Hypothalamus (tissue), 51 donors: ENCODE data around the gene TDRKH.
"Not testable (repeated sequence)": the region's sequence is repeated elsewhere in the genome, so short reads cannot be mapped to it uniquely, and the experiment has no call there.

Experiments used
- DNase-seq, 51 donors: peaks; one replicate each; lab custom pipeline; 2025; lab: John Stamatoyannopoulos, UW

TDRKH gene

DNA sequence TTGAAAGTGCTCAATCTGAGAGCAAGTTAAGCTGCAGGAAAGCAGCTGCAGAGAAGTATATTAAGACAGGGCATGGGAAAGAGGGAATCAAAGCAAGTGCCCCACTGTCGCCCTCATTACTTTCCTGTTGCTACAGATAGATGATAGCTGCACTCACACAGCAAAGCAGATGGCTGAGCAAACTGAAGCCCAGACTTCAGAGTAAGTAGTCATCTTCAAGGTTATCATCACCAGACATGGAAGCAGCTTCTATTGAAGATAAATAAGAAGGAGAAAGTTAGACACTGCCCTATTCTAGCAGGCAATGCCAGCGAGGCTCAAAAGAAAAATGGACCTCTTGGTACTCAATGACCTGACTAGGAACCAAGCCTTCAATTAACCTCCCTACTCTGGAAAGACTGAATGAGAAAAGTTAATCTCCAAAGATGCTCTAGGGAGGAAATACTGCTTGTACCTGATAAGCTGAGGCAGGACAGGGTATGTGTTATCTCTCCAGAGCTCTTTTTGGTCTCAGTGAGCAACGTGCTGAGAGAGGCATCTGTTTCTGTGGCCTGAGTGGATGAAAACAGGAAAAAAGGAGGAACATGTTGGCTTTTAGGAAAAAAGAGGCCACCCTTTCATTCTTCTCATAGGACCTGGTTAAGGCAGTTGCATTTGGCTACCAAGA is 15.9 kb downstream of the TDRKH start:
- no peak for DNase-seq

DNA sequence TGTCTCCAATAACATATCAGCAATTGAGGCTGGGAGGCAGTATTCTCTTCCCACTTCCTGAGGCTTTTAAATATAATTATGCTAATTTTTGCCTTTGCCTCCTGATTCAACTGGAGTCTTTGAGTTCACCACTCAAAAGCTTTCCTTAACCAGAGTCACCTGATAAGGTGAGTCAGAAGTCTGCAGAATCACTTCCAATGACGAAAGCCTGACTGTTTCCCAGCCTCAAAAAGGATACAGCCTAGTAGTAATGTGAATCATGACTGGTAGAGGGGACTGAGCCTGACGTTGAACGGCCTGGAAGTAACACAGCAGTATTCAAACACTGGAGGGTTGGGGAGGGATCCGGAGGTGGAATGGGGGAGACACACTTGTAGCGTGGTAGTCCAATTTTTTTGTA is 16.6 kb downstream of the TDRKH start:
- peak in 3 of 51 donors; percentile 10 to 56 (median 14) for DNase-seq

DNA sequence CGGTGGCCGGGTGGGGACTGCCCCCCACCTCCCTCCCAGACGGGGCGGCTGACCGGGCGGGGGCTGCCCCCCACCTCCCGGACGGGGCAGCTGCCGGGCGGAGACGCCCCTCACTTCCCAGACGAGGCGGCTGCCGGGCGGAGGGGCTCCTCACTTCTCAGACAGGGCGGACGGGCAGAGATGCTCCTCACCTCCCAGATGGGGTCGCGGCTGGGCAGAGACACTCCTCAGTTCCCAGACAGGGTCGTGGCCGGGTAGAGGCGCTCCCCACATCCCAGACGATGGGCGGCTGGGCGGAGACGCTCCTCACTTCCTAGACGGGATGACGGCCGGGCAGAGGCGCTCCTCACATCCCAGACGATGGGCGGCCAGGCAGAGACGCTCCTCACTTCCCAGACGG is 21.0 kb downstream of the TDRKH start:
- DNase-seq: not testable (repeated sequence)

DNA sequence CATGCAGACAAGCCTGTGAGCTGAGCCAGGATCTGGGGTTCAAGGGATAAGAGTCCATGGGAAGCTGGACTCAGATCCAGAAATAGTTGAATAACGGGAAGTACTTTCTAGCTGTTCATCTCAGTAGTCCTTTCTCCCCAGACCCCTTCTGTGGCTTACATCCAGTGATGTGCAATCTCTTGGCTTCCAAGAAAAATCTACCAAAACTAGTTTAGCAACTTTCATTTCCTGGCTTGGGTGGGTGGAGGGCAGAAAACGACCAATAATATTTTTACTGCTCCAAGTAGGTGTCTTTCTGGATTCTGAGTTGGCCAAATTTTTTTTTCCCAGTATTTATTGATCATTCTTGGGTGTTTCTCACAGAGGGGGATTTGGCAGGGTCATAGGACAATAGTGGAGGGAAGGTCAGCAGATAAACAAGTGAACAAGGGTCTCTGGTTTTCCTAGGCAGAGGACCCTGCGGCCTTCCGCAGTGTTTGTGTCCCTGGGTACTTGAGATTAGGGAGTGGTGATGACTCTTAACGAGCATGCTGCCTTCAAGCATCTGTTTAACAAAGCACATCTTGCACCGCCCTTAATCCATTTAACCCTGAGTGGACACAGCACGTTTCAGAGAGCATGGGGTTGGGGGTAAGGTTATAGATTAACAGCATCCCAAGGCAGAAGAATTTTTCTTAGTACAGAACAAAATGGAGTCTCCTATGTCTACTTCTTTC is 21.8 kb downstream of the TDRKH start:
- not testable (repeated sequence) for DNase-seq

DNA sequence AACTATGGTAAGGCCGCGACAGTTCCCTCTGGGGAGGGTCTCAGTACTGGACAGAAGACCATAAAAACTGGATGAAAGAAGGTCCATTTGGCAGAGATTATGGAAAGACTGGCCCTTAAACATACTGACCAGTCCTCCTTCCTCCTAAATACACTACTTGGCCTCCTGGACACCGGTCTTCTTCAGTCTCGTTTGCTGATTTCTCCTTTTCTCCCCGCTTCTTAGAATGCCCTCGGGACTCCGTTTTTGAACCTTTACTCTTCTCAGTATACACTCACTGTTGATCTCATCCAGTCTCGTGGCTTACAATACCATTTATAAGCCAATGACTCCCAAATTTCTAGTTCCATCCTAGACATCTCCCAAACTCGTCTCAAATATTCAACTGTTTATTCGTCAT is 26.3 kb downstream of the TDRKH start:
- peak in 1 of 51 donors; percentile 47 for DNase-seq

DNA sequence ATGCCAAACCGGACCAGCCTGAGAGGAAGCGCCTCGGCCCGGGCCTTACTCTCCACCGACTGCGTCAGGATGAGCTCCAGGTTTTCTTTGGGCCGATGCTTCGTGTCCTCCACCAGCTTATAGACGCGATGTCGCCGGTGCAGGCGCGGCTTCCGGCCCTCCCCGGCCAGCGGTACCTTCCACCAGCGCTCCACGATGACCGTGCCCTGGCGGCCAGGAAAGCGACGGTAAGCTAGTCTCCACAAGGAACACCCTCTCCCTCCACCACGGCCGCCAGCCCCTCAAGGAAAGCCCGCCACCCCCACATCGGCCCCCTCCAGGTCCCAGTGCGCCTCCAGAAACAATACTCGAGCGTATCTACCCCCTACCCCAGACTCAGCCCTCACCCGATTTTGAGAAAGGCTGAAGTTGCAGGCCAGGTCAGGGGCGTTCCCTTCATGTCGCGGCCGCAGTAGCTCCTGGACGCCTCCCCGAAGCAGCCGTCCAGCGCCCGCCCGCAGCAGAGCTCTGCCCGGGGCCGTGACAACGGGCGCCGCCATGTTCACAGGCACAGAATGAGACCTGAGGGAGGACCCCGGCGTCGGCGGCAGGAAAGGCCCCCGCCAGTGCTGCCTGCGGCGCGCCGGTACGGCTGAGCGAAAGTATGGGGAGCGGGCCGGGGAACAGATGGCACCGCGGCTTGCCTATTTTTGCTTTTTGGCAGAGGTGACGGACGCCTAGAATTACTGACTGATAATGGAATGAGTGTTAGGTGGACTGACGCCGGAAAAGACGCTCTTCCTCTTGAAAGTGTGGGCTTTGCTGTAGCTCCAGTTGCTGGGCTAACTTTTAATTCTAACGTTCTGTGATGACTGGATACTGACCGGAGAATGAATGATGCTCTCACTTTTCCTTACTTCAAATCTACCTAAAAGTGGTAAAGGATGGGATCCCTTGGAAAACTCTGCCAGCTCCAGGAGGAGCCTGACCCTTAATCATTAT is 27.1 kb downstream of the TDRKH start, which contains the start of gene MRPL9:
TSS of gene MRPL9 (minus strand) at position 556 of the 981 bp plus-strand sequence. CDS start at position 539, 17 bp downstream.
- peak; percentile 18 to 87 (median 73) for DNase-seq

DNA sequence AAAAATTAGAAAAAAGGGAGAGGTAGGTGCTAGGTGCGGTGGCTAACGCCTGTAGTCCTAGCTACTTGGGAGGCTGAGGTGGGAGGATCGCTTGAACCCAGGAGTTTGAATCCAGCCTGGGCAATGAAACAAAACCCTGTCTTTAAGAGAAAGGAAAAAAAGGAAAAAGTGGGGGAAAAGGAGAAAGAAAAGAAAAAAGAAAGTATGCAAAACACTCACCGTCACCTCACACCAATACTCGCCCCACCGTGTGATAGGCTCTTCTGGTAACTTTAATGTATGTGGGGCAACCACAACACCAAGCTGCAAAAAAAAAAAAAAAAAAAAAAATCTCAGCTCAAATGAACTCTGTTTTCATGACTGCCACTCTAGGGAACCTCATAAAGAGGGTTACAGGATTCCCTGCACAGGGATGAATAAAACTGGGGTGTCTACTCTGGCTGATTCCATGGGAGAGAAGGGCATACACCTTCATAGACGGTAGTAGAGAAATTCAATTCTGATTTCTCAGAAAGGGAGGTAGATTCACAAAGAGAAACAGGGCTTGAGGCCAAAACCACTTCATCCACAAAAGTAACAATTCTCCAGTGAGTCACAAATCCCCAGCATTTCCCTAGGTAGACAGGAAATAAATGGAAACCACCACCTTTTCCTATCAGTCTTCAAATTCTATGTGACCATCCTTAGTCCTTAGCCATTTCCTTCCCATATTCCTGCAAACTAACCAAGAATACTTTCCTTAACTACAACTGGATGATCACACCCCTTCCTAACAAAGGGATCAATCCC is 29.5 kb downstream of the TDRKH start:
- no peak for DNase-seq

DNA sequence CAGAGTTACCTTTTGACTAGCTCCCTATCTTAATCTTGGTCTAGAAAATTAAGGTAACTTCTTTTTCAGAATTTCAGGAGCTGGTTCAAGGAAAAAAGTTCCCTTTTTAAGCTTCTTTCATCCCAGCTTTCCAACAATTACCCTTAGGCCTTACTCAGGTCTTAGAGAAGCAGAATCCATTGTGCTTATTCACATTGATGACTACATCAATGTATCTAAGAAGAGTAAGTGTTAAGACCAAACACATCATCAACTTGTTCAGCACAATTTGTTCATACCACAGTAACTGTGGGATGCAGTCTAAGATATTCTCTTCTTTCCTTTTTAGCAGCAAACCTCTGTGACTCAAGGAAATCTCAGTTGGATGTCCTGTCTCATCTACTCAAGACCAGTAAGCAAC is 31.1 kb downstream of the TDRKH start:
- no peak for DNase-seq

DNA sequence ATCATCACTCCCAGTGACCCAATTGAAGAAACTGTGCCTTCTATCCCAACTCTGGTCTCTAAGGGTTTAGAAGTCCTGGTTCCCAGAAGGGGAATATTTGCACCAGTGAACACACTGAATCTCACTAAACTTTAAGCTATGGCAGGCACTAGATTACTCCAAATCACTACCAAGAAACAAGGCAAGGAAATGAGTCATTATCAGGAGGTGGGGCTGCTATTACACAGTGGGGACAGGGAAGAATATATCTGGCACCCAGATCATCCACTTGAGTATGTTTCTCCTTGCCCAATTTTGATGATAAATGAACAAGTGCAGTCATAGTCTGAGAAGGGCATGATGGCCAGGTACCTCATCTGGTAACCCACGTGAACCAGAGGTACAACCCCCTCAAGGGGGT is 34.0 kb downstream of the TDRKH start:
- no peak for DNase-seq

DNA sequence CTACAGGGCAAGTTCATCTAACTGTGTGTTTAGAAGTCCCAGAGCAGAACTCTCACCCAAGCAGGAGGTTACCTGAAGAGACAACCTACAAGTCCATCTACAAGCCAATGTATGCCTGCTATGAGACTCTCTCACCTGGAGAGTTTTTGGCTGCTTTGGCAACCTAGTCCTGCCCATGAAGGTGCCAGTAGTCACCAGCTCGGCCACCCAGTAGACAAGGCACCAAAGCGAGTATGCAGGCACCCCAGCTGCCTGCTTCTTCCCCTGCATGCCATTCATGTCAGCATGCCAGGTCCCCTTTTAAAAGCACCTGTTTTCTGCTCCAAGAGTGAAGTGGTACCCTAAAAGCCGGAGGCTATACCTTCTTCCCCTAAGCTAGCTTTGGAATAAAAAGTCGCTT is 48.8 kb downstream of the TDRKH start:
- no peak for DNase-seq

DNA sequence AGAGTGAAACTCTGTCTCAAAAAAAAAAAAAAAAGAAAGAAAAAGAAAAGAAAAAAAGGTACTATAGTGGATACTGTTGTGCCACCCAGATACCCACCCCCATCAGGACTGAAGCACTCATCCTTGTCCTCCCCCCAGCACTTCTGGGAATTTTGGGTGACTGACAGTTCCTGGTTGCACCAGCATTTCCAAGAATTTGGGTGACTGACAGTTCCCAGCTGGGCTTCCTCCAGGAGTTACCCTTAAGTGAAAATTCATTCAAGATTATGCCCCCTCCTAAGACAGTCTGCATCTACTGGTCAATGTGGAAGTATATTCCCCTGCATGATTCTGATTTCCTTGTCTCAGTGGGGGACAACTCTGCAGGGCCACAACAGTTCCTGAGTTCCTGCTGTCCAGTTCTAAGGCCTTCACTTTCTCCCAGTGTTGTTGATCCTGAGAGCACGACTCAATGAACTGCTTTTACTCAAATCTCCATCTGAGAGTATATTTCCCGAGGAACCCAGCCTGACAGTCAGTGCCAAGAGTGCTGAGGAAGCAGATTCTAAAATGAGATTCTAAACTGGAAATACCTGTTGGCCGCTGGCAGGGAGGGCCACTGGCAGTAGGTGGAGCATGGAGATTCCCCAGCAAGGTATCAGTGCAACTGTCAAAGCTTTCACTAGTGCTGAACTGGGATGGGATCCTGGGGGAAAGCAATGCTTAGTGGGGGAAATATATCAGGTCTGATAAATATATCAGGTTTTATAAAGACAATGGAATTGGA is 50.5 kb downstream of the TDRKH start:
- DNase-seq: no peak

DNA sequence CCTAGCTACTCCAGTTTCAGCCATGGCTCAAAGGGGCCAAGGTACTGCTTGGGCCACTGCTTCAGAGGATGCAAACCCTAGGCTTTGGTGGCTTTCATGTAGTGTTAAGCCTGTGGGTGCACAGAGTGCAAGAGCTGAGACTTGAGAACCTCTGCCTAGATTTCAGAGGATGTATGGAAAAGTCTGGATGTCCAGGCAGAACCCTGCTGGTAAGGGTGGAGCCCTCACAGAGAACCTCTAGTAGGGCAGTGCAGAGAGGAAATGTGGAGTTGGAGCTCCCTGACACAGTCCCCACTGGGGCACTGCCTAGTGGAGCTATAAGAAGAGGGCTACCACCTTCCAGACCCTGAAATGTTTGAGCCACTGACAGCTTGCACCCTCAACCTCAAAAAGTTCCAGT is 52.8 kb downstream of the TDRKH start:
- DNase-seq: no peak

DNA sequence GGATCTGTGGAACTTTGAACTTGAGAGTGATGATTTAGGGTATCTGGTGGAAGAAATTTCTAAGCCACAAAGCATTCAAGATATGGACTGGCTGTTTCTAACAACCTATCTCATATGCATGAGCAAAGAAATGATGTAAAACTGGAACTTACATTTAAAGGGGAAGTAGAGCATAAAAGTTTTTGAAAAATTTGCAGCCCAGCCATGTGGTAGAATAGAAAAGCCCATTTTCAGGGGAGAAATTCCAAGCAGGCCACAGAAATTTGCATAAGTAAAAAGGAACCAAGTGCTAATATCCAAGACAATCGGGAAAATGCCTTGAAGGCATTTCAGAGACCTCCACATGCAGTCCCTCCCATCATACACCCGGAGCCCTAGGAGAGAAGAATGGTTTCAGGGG is 53.3 kb downstream of the TDRKH start:
- DNase-seq: no peak

DNA sequence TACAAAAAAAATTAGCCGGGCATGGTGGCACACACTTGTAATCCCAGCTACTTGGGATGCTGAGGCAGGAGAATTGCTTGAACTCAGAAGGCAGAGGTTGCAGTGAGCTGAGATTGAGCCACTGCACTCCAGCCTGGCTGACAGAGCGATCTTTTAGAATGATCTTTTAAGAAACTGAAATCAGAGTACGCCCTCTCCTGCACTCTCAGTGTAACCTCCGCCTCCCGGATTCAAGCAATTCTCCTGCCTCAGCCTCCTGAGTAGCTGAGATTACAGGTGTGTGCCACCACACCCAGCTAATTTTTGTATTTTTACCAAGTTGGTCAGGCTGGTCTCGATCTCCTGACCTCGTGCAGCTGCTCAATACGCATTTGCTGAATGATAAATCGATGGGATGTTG is 56.3 kb downstream of the TDRKH start:
- not testable (repeated sequence) for DNase-seq

DNA sequence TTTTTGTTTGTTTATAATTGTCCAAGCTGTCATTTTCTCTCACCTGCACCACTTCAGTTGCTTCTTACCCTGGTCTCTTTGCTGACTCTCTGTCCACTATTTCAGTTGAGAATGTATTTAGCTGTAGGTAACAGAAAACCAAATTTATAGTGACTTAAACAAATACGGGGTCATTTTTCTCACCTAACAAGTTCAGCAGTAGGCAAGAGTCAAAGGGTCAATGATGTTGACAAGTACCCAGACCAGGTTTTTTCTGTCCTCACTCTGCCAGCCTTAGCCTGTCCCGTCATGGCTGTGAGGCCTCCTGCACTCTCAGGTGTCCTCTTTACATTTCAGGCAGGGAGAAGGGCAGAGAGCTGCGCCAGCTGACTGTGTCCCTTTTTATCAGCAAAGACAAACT is 57.2 kb downstream of the TDRKH start:
- DNase-seq: no peak

DNA sequence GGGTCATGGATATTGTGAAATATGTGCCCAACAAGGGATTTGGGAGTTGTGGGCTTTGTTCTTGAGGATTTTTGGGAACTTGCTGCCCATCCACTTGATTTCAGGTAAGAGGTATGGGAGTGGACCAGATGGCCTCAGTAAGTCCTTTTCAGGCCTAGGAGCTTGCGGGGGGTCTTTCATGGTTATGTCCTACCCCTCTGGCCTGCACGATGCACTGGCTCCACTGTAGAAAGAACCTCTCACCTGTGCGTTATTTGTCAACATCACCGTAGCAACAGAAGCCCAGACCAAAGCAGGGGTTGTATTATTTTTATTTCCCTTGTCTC is 60.4 kb downstream of the TDRKH start:
- DNase-seq: no peak

DNA sequence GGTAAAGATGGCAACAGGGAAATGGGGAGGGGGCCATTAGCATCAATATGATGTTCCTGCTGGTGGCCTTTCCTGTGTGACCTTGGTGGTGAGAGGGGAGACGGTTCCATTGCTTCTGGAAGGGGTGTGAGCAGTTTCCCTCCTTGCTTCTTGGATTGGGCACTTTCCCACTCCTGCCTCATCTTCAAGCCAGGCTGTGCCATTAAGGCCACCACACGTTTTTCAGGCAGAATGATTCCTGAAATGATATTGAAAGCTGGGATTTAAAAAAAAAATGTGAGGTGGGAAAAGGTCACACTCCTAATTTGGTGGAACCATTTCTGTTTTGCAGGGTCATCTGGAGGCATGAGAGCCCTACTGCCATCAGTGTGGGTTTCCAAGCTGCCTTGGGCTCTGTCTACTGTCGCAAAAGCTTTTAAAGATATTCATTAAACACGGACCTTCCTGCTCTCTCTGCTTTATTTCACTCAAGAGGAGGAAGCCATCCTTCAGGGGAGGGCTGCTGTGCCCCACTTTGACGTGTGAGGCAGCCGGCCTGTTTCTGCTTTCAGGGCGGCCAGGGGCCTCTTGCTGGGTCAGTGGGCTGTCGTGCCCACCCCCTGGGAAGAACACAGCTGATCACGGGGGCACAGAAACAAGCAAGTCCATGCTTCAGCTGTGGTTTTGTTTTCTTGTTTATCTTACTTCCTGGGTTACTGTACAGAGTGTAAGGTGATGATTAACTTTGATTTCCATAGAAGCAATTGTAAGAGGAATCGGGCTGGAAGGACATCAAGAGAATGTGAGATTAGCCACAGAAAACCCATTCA is 60.9 kb downstream of the TDRKH start:
- DNase-seq: no peak

DNA sequence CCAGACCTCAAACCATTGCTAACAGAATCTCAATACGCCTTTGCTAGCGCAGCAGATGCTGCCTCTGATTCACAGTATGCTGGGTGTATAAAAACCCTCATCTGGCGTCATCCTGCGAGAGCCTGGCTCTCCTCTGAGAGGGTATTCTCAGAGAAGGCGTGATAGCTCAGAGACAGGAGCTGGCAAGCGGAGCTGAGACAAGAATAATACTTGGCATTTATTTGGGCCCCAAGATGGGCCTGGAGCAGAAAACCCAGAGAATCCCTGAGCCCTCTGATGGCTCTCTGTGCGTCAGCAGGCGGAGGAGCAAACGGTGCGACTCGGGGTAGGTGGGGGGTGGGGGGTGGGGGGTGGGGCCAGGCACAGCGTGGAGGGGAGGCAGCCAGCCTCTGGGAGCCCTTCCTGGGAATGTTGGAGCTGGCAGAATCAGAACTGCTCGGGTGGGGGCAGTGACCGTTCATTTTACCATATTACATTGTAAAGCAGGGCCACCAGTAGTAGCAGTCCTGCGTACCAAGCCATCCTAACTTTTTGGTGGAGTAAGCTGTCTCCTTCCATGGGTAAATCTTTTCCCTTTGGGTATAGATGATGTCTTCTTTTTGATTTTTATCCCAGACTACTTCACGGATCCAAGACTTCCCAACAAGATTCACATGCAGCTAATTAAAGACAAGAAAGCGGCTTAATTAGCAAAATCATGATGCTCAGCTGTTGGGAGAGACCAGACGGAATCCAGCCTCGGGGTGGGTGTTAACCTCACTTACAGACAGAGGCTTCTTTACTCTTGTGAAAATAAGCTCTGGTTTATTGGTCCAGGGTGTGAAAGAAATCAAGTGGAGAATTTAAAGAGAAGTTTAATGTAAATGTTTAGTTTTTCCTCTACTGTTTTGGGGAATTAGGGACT is 61.9 kb downstream of the TDRKH start:
- peak in 33 of 51 donors; percentile 13 to 87 (median 52) for DNase-seq
